ENCODE data around the gene C10orf95.

The C10orf95 gene

GRCh38 chr10:102414749-102415148 is 36.6 kb downstream of the C10orf95 start:
- no peak for FAIRE-seq
- DNase-seq (ENCODE audit: insufficient read length, low spot score), result no peak
- TF ChIP-seq CTCF (IDR thresholded peaks at IDR 0.05; ENCODE audit: insufficient read depth, missing control alignments), result no peak

- DNase-seq (ENCODE audit: insufficient read length, low spot score) (peak; percentile 75), FAIRE-seq (no peak)
- TF ChIP-seq CTCF (IDR thresholded peaks at IDR 0.05; ENCODE audit: insufficient read depth, missing control alignments), result no peak
Measured at GRCh38 chr10:102413806-102414561, 37.4 kb downstream of the C10orf95 start.

- FAIRE-seq, result no peak
- no peak for TF ChIP-seq CTCF (IDR thresholded peaks at IDR 0.05; ENCODE audit: insufficient read depth, missing control alignments)
- peak; percentile 93 for DNase-seq (ENCODE audit: insufficient read length, low spot score)
Measured at GRCh38 chr10:102413053-102413705, 38.2 kb downstream of the C10orf95 start.

GRCh38 chr10:102412293-102412692 is 39.0 kb downstream of the C10orf95 start:
- TF ChIP-seq CTCF (IDR thresholded peaks at IDR 0.05; ENCODE audit: insufficient read depth, missing control alignments), result no peak
- DNase-seq (ENCODE audit: insufficient read length, low spot score) (no peak), FAIRE-seq (no peak)

- no peak for TF ChIP-seq CTCF (IDR thresholded peaks at IDR 0.05; ENCODE audit: insufficient read depth, missing control alignments)
- no peak for DNase-seq (ENCODE audit: insufficient read length, low spot score)
- FAIRE-seq, result no peak
Measured at GRCh38 chr10:102411341-102412255, 39.7 kb downstream of the C10orf95 start.

- FAIRE-seq (no peak), DNase-seq (ENCODE audit: insufficient read length, low spot score) (no peak)
- TF ChIP-seq CTCF (IDR thresholded peaks at IDR 0.05; ENCODE audit: insufficient read depth, missing control alignments), result no peak
Measured at GRCh38 chr10:102410429-102411073, 40.8 kb downstream of the C10orf95 start.

All from D721Med (cell line).